GM23338 (cell line): ENCODE results near the gene OR14A16. TPM values are rescaled to one million over a fixed set of nuclear protein-coding genes. Genes with fewer than 3 reads are reported as not detected.
A peak's percentile ranks its signal among the peaks of the same experiment; 100 is the strongest.

Experiments
- ATAC-seq: fragments of 200-7000 bp; cut with Tn5 transposase; 3 replicates; pipeline ENCODE4 v1.9.1; 2020
- DNase-seq: peaks from one replicate; pipeline ENCODE4 v3.0.0-alpha.2; 2015; ENCODE audit warnings: low spot score
- H2AFZ ChIP-seq: fragments of 200-600 bp; sonication (generic); 2 replicates; pipeline ENCODE4 v1.8.0; 2016; ENCODE audit warnings: antibody characterized with exemption, mild to moderate bottlenecking, moderate library complexity
- H3F3A ChIP-seq: fragments of 200-600 bp; sonication (generic); replicated peaks from 2 replicates; pipeline ENCODE4 v1.8.0; 2017; ENCODE audit warnings: antibody characterized with exemption, mixed run types, low read depth
- H3K27ac ChIP-seq: fragments of 200-600 bp; sonication (generic); 2 replicates; pipeline ENCODE4 v1.6.1; 2016; ENCODE audit warnings: low read depth
- H3K27me3 ChIP-seq: fragments of 200-600 bp; sonication (generic); 2 replicates; pipeline ENCODE4 v1.8.0; 2016; ENCODE audit warnings: mild to moderate bottlenecking, mixed run types, moderate library complexity; ENCODE audit not compliant: insufficient read depth
- H3K36me3 ChIP-seq: fragments of 200-600 bp; sonication (generic); 2 replicates; pipeline ENCODE4 v1.8.0; 2016; ENCODE audit warnings: mild to moderate bottlenecking; ENCODE audit not compliant: insufficient read depth
- H3K4me1 ChIP-seq: fragments of 200-600 bp; sonication (generic); 2 replicates; pipeline ENCODE4 v1.8.0; 2016; ENCODE audit warnings: mild to moderate bottlenecking, moderate library complexity; ENCODE audit not compliant: insufficient read depth
- H3K4me2 ChIP-seq: fragments of 200-600 bp; sonication (generic); 2 replicates; pipeline ENCODE4 v1.7.1; 2017; ENCODE audit warnings: mixed run types
- H3K4me3 ChIP-seq: fragments of 200-600 bp; sonication (generic); 2 replicates; pipeline ENCODE4 v1.6.1; 2016; ENCODE audit warnings: mixed run types
- H3K79me2 ChIP-seq: fragments of 200-600 bp; sonication (generic); replicated peaks from 2 replicates; pipeline ENCODE4 v1.8.0; 2017; ENCODE audit warnings: mild to moderate bottlenecking; ENCODE audit not compliant: insufficient read depth
- H3K9me2 ChIP-seq: fragments of 200-600 bp; sonication (generic); 2 replicates; pipeline ENCODE4 v1.8.0; 2017; ENCODE audit not compliant: insufficient read depth
- H4K20me1 ChIP-seq: fragments of 200-600 bp; sonication (generic); replicated peaks from 2 replicates; pipeline ENCODE4 v1.8.0; 2017; ENCODE audit warnings: mild to moderate bottlenecking; ENCODE audit not compliant: insufficient read depth
- H3K27ac Mint-ChIP-seq: 2 replicates; pipeline ENCODE4 v1.8.0; 2020; ENCODE audit warnings: inconsistent platforms, mild to moderate bottlenecking, moderate library complexity, mixed read lengths
- H3K27me3 Mint-ChIP-seq: 3 replicates; pipeline ENCODE4 v1.8.0; 2022; ENCODE audit warnings: low read depth, mild to moderate bottlenecking, moderate library complexity, mixed read lengths, inconsistent platforms; ENCODE audit not compliant: insufficient read depth, poor library complexity
- H3K36me3 Mint-ChIP-seq: 3 replicates; pipeline ENCODE4 v1.8.0; 2021; ENCODE audit warnings: low read depth, mild to moderate bottlenecking, inconsistent platforms, moderate library complexity, mixed read lengths
- H3K4me1 Mint-ChIP-seq: 3 replicates; pipeline ENCODE4 v1.8.0; 2020; ENCODE audit warnings: mild to moderate bottlenecking, inconsistent platforms, mixed read lengths
- H3K4me3 Mint-ChIP-seq: 3 replicates; pipeline ENCODE4 v1.8.0; 2021; ENCODE audit warnings: moderate library complexity, mild to moderate bottlenecking, inconsistent platforms, mixed read lengths
- H3K9me3 Mint-ChIP-seq: 3 replicates; pipeline ENCODE4 v1.8.0; 2020; ENCODE audit warnings: moderate library complexity, mild to moderate bottlenecking, inconsistent platforms, mixed read lengths
- EZH2 ChIP-seq: fragments of 200-600 bp; sonication (generic); IDR thresholded peaks from one replicate; pipeline ENCODE4 v1.8.0; 2017; ENCODE audit warnings: antibody characterized with exemption, mild to moderate bottlenecking, low read depth; ENCODE audit not compliant: unreplicated experiment
- JUNB ChIP-seq: IDR thresholded peaks from one replicate; pipeline ENCODE4 v1.6.1; 2016; ENCODE audit warnings: antibody characterized with exemption; ENCODE audit not compliant: unreplicated experiment
- polyA plus RNA-seq: library from polyadenylated mRNA; unstranded; fragments of >200 nt; fragmentation: Nextera tagmentation; extraction: Ambion mirVana; gene quantifications from 2 replicates; pipeline ENCODE4 v1.2.1, GENCODE V29; 2016
- total RNA-seq: library from RNA; depleted of rRNA; stranded (reverse); fragments of >200 nt; shearing (Covaris generic); gene quantifications from 2 replicates; pipeline ENCODE4 v1.2.3, GENCODE V29; 2014
- TF ChIP-seq, protein P1 (sequence below): fragments of 250-450 bp; sonication (Bioruptor Pico); IDR thresholded peaks from 2 replicates; pipeline ENCODE4 v1.5.0; 2020; ENCODE audit warnings: mild to moderate bottlenecking, moderate library complexity
- TF ChIP-seq, protein P2 (sequence below): IDR thresholded peaks from one replicate; pipeline ENCODE4 v1.6.1; 2018; ENCODE audit warnings: antibody characterized with exemption; ENCODE audit not compliant: unreplicated experiment

Gene OR14A16
- total and polyA plus RNA-seq, 2 experiments from 2014 or later, result 0.34 TPM; not detected in 1

DNA sequence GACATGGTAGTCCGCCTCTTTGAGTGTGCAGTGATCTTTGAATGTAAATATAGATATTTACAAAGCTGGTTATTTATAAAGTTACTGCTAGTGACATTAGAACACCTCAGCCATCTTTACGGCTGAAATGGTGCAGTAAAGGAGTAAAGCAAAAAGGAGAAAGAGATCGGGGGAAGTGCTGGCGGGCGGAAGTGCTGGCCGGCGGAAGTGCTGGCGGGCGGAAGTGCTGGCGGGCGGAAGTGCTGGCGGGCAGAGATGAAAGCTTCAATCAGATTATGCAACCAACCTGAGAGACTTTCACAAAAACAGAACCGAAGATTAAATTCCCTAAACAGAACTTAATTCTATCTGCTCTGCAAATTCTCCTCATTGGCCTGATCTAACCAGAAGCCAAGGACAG is 1.4 kb upstream of the OR14A16 start (continued):
- TF ChIP-seq, protein P1, sequence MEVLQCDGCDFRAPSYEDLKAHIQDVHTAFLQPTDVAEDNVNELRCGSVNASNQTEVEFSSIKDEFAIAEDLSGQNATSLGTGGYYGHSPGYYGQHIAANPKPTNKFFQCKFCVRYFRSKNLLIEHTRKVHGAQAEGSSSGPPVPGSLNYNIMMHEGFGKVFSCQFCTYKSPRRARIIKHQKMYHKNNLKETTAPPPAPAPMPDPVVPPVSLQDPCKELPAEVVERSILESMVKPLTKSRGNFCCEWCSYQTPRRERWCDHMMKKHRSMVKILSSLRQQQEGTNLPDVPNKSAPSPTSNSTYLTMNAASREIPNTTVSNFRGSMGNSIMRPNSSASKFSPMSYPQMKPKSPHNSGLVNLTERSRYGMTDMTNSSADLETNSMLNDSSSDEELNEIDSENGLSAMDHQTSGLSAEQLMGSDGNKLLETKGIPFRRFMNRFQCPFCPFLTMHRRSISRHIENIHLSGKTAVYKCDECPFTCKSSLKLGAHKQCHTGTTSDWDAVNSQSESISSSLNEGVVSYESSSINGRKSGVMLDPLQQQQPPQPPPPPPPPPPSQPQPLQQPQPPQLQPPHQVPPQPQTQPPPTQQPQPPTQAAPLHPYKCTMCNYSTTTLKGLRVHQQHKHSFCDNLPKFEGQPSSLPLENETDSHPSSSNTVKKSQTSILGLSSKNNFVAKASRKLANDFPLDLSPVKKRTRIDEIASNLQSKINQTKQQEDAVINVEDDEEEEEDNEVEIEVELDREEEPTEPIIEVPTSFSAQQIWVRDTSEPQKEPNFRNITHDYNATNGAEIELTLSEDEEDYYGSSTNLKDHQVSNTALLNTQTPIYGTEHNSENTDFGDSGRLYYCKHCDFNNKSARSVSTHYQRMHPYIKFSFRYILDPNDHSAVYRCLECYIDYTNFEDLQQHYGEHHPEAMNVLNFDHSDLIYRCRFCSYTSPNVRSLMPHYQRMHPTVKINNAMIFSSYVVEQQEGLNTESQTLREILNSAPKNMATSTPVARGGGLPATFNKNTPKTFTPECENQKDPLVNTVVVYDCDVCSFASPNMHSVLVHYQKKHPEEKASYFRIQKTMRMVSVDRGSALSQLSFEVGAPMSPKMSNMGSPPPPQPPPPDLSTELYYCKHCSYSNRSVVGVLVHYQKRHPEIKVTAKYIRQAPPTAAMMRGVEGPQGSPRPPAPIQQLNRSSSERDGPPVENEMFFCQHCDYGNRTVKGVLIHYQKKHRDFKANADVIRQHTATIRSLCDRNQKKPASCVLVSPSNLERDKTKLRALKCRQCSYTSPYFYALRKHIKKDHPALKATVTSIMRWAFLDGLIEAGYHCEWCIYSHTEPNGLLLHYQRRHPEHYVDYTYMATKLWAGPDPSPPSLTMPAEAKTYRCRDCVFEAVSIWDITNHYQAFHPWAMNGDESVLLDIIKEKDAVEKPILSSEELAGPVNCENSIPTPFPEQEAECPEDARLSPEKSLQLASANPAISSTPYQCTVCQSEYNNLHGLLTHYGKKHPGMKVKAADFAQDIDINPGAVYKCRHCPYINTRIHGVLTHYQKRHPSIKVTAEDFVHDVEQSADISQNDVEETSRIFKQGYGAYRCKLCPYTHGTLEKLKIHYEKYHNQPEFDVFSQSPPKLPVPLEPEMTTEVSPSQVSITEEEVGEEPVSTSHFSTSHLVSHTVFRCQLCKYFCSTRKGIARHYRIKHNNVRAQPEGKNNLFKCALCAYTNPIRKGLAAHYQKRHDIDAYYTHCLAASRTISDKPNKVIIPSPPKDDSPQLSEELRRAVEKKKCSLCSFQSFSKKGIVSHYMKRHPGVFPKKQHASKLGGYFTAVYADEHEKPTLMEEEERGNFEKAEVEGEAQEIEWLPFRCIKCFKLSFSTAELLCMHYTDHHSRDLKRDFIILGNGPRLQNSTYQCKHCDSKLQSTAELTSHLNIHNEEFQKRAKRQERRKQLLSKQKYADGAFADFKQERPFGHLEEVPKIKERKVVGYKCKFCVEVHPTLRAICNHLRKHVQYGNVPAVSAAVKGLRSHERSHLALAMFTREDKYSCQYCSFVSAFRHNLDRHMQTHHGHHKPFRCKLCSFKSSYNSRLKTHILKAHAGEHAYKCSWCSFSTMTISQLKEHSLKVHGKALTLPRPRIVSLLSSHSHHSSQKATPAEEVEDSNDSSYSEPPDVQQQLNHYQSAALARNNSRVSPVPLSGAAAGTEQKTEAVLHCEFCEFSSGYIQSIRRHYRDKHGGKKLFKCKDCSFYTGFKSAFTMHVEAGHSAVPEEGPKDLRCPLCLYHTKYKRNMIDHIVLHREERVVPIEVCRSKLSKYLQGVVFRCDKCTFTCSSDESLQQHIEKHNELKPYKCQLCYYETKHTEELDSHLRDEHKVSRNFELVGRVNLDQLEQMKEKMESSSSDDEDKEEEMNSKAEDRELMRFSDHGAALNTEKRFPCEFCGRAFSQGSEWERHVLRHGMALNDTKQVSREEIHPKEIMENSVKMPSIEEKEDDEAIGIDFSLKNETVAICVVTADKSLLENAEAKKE (CRISPR knock-in tag), result no peak

DNA sequence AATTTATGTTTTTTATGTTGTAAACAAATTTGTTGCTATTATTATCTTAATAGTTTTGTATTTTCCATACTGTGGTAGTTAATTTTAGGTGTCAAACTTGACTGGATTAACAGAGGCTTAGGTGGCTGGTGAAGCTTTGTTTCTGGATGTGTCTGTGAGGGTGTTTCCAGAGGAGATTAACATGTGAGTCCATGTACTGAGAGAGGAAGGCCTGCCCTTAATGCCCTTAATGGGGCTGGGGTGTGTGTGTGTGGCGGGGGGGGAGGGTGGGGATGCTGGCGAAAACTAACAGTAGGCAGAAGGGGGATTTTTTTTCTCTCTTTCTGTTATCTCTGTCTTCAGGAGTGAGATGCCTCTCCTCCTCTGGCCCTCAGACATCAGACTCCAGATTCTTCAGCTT is 1.9 kb downstream of the OR14A16 start:
- ATAC-seq, result no peak
- Mint-ChIP-seq H3K36me3 (no peaks in the 10 kb centered on the region; the same call in 2 of the 3 replicates), H3K27me3 (peaks cover 2% of the 10 kb centered on the region), H3K27ac (no peak overlapping the region), H3K4me1 (peaks cover 11% of the 10 kb centered on the region; the same call in 2 of the 3 replicates), H3K4me3 (no peak overlapping the region), H3K9me3 (peaks cover 62% of the 10 kb centered on the region)
- peaks cover 12% of the 10 kb centered on the region; the same call in 1 of the 2 replicates for H3K4me1 ChIP-seq
- no peaks in the 10 kb centered on the region for H3K79me2 ChIP-seq
- H3K4me3 ChIP-seq, result no peak overlapping the region
- no peaks in the 10 kb centered on the region for H3K36me3 ChIP-seq
- H3K9me2 ChIP-seq, result no peaks in the 10 kb centered on the region; the same call in 1 of the 2 replicates
- no peak overlapping the region for H3K4me2 ChIP-seq
- no peaks in the 10 kb centered on the region for H3K27me3 ChIP-seq
- no peak overlapping the region for H2AFZ ChIP-seq
- peak; percentile 9 for DNase-seq
- H3F3A ChIP-seq, result no peaks in the 10 kb centered on the region
- H4K20me1 ChIP-seq, result no peaks in the 10 kb centered on the region
- H3K27ac ChIP-seq, result no peak overlapping the region
- TF ChIP-seq, protein P1 (CRISPR knock-in tag), result no peak
- no peak for TF ChIP-seq JUNB
- no peak for TF ChIP-seq EZH2
- TF ChIP-seq, protein P2, sequence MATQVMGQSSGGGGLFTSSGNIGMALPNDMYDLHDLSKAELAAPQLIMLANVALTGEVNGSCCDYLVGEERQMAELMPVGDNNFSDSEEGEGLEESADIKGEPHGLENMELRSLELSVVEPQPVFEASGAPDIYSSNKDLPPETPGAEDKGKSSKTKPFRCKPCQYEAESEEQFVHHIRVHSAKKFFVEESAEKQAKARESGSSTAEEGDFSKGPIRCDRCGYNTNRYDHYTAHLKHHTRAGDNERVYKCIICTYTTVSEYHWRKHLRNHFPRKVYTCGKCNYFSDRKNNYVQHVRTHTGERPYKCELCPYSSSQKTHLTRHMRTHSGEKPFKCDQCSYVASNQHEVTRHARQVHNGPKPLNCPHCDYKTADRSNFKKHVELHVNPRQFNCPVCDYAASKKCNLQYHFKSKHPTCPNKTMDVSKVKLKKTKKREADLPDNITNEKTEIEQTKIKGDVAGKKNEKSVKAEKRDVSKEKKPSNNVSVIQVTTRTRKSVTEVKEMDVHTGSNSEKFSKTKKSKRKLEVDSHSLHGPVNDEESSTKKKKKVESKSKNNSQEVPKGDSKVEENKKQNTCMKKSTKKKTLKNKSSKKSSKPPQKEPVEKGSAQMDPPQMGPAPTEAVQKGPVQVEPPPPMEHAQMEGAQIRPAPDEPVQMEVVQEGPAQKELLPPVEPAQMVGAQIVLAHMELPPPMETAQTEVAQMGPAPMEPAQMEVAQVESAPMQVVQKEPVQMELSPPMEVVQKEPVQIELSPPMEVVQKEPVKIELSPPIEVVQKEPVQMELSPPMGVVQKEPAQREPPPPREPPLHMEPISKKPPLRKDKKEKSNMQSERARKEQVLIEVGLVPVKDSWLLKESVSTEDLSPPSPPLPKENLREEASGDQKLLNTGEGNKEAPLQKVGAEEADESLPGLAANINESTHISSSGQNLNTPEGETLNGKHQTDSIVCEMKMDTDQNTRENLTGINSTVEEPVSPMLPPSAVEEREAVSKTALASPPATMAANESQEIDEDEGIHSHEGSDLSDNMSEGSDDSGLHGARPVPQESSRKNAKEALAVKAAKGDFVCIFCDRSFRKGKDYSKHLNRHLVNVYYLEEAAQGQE, result no peak
